ENCODE measurements around the gene CACNA1E.

The CACNA1E gene

GRCh38 chr1:181675091-181675917, 192.0 kb downstream of the CACNA1E start:
- Histone ChIP-seq H3K14ac (ENCODE audit: low read length) (no peak overlapping the region), H4K12ac (ENCODE audit: low read depth, low read length) (no peak overlapping the region), H3K4me3 (ENCODE audit: low read depth, low read length) (no peak overlapping the region), H3K23ac (ENCODE audit: low read length) (no peak overlapping the region), H3K36me3 (ENCODE audit: control insufficient read depth in 1 of 2, insufficient read depth in 2 of 2, low read length in 2 of 2) (no peaks in the 10 kb centered on the region), H4K8ac (ENCODE audit: low read depth, low read length) (no peak overlapping the region), H3K4me2 (ENCODE audit: low read length) (no peak overlapping the region), H3K18ac (ENCODE audit: low read length) (no peak overlapping the region), H3K79me2 (ENCODE audit: control insufficient read depth, insufficient read depth, low read length, poor library complexity) (no peaks in the 10 kb centered on the region), H2AFZ (ENCODE audit: insufficient read depth, low read length, poor library complexity) (no peak overlapping the region), H2AK5ac (ENCODE audit: low read length) (no peak overlapping the region), H2BK120ac (ENCODE audit: insufficient read depth, low read length, poor library complexity) (no peak overlapping the region), H3K9me3 (ENCODE audit: insufficient read depth, low read depth, low read length) (no peaks in the 10 kb centered on the region), H2BK12ac (ENCODE audit: low read length) (no peak overlapping the region), H3K27ac (ENCODE audit: low read depth, low read length) (no peak overlapping the region), H3K79me1 (ENCODE audit: low read length) (no peaks in the 10 kb centered on the region), H3K4me1 (ENCODE audit: control insufficient read depth in 1 of 2, insufficient read depth in 2 of 2, low read length in 2 of 2) (no peaks in the 10 kb centered on the region), H2BK5ac (ENCODE audit: low read depth, low read length, poor library complexity) (no peak overlapping the region), H4K91ac (ENCODE audit: low read depth, low read length) (no peak overlapping the region), H3K4ac (ENCODE audit: low read depth, low read length) (no peak overlapping the region), H3K27me3 (ENCODE audit: insufficient read depth, low read length) (peaks cover 2% of the 10 kb centered on the region), H3K9ac (ENCODE audit: low read length) (no peak overlapping the region)
- DNase-seq: no peak
- no CpG with 5 or more reads among the region's 10 CpGs for WGBS (ENCODE audit: extremely low coverage, insufficient coverage, insufficient read length)

DNA sequence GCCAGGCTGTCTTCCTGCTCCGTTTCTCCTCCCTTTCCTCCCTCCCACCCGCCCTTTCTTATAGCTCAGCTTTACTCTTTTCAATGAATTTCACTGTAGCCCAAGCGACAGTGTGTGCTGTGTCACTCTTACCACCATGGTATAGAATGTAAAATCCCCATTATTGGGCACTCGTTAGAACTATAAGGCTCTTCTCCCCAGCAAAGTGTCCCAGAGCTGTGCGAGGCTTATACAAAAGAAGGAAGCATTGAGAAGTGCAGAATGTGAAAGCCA, 192.5 kb downstream of the CACNA1E start:
- WGBS (ENCODE audit: extremely low coverage, insufficient coverage, insufficient read length): no CpG with 5 or more reads among the region's 5 CpGs
- H4K8ac ChIP-seq (ENCODE audit: low read depth, low read length): no peak overlapping the region

DNA sequence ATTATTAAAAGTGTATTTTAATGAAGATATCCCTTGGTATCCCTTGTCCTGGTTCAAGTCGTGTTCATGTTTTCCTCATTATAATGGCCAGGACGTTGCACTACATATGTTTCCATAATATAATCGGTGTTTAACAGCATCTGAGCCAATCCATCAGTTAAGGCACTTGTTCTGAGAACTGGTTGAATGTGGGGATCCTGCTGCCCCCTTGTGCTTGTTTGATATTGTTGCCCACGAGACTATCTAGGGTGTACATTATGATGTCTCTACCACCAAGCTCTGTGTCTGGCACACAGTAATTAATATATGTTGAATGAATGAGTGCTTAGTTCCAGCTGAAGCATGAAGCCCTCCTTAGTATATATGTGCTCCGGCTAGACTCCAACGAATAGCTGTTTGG, 193.0 kb downstream of the CACNA1E start:
- no peak overlapping the region for H3K4ac ChIP-seq (ENCODE audit: low read depth, low read length)
- H2BK12ac ChIP-seq (ENCODE audit: low read length): no peak overlapping the region
- no peak for DNase-seq
- no peak overlapping the region for H2BK5ac ChIP-seq (ENCODE audit: low read depth, low read length, poor library complexity)
- H3K4me1 ChIP-seq (ENCODE audit: control insufficient read depth in 1 of 2, insufficient read depth in 2 of 2, low read length in 2 of 2): no peaks in the 10 kb centered on the region
- no peak overlapping the region for H4K91ac ChIP-seq (ENCODE audit: low read depth, low read length)
- no peaks in the 10 kb centered on the region for H3K36me3 ChIP-seq (ENCODE audit: control insufficient read depth in 1 of 2, insufficient read depth in 2 of 2, low read length in 2 of 2)
- no peak overlapping the region for H3K9ac ChIP-seq (ENCODE audit: low read length)
- H2AFZ ChIP-seq (ENCODE audit: insufficient read depth, low read length, poor library complexity): no peak overlapping the region
- no peak overlapping the region for H3K27ac ChIP-seq (ENCODE audit: low read depth, low read length)
- no peak overlapping the region for H2BK120ac ChIP-seq (ENCODE audit: insufficient read depth, low read length, poor library complexity)
- no peaks in the 10 kb centered on the region for H3K79me1 ChIP-seq (ENCODE audit: low read length)
- no peak overlapping the region for H2AK5ac ChIP-seq (ENCODE audit: low read length)
- no peak overlapping the region for H3K14ac ChIP-seq (ENCODE audit: low read length)
- H3K4me3 ChIP-seq (ENCODE audit: low read depth, low read length): no peak overlapping the region
- no peak overlapping the region for H3K23ac ChIP-seq (ENCODE audit: low read length)
- no peaks in the 10 kb centered on the region for H3K79me2 ChIP-seq (ENCODE audit: control insufficient read depth, insufficient read depth, low read length, poor library complexity)
- no CpG with 5 or more reads among the region's 6 CpGs for WGBS (ENCODE audit: extremely low coverage, insufficient coverage, insufficient read length)
- no peak overlapping the region for H4K8ac ChIP-seq (ENCODE audit: low read depth, low read length)
- no peak overlapping the region for H3K18ac ChIP-seq (ENCODE audit: low read length)
- H3K27me3 ChIP-seq (ENCODE audit: insufficient read depth, low read length): peaks cover 2% of the 10 kb centered on the region
- no peak overlapping the region for H3K4me2 ChIP-seq (ENCODE audit: low read length)
- no peak overlapping the region for H4K12ac ChIP-seq (ENCODE audit: low read depth, low read length)
- H3K9me3 ChIP-seq (ENCODE audit: insufficient read depth, low read depth, low read length): no peaks in the 10 kb centered on the region

More for the DNA sequence above, 192.5 kb downstream of the CACNA1E start:
- H3K23ac ChIP-seq (ENCODE audit: low read length): no peak overlapping the region
- no peak overlapping the region for H3K27ac ChIP-seq (ENCODE audit: low read depth, low read length)
- no peak overlapping the region for H4K91ac ChIP-seq (ENCODE audit: low read depth, low read length)
- H3K79me1 ChIP-seq (ENCODE audit: low read length): no peaks in the 10 kb centered on the region
- no peak overlapping the region for H2AK5ac ChIP-seq (ENCODE audit: low read length)
- no peak overlapping the region for H3K4me2 ChIP-seq (ENCODE audit: low read length)
- no peaks in the 10 kb centered on the region for H3K9me3 ChIP-seq (ENCODE audit: insufficient read depth, low read depth, low read length)
- H3K79me2 ChIP-seq (ENCODE audit: control insufficient read depth, insufficient read depth, low read length, poor library complexity): no peaks in the 10 kb centered on the region
- no peak overlapping the region for H3K9ac ChIP-seq (ENCODE audit: low read length)
- no peak overlapping the region for H3K14ac ChIP-seq (ENCODE audit: low read length)
- H3K4ac ChIP-seq (ENCODE audit: low read depth, low read length): no peak overlapping the region
- H2AFZ ChIP-seq (ENCODE audit: insufficient read depth, low read length, poor library complexity): no peak overlapping the region
- no peaks in the 10 kb centered on the region for H3K4me1 ChIP-seq (ENCODE audit: control insufficient read depth in 1 of 2, insufficient read depth in 2 of 2, low read length in 2 of 2)
- no peak overlapping the region for H2BK120ac ChIP-seq (ENCODE audit: insufficient read depth, low read length, poor library complexity)
- H3K36me3 ChIP-seq (ENCODE audit: control insufficient read depth in 1 of 2, insufficient read depth in 2 of 2, low read length in 2 of 2): no peaks in the 10 kb centered on the region
- no peak overlapping the region for H4K12ac ChIP-seq (ENCODE audit: low read depth, low read length)
- no peak overlapping the region for H2BK12ac ChIP-seq (ENCODE audit: low read length)
- no peak overlapping the region for H3K4me3 ChIP-seq (ENCODE audit: low read depth, low read length)
- H3K27me3 ChIP-seq (ENCODE audit: insufficient read depth, low read length): peaks cover 2% of the 10 kb centered on the region
- no peak overlapping the region for H3K18ac ChIP-seq (ENCODE audit: low read length)
- no peak overlapping the region for H2BK5ac ChIP-seq (ENCODE audit: low read depth, low read length, poor library complexity)
- DNase-seq: no peak

GRCh38 chr1:181680332-181680731, 197.0 kb downstream of the CACNA1E start:
- no CpG with 5 or more reads among the region's 11 CpGs for WGBS (ENCODE audit: extremely low coverage, insufficient coverage, insufficient read length)
- no peaks in the 10 kb centered on the region for H3K36me3 ChIP-seq (ENCODE audit: control insufficient read depth in 1 of 2, insufficient read depth in 2 of 2, low read length in 2 of 2)
- H3K14ac ChIP-seq (ENCODE audit: low read length): no peak overlapping the region
- no peak for DNase-seq
- no peaks in the 10 kb centered on the region for H3K79me2 ChIP-seq (ENCODE audit: control insufficient read depth, insufficient read depth, low read length, poor library complexity)
- no peaks in the 10 kb centered on the region for H3K79me1 ChIP-seq (ENCODE audit: low read length)
- H3K9ac ChIP-seq (ENCODE audit: low read length): no peak overlapping the region
- H3K4ac ChIP-seq (ENCODE audit: low read depth, low read length): no peak overlapping the region
- H4K91ac ChIP-seq (ENCODE audit: low read depth, low read length): no peak overlapping the region
- no peak overlapping the region for H3K4me2 ChIP-seq (ENCODE audit: low read length)
- H2BK120ac ChIP-seq (ENCODE audit: insufficient read depth, low read length, poor library complexity): no peak overlapping the region
- H2BK5ac ChIP-seq (ENCODE audit: low read depth, low read length, poor library complexity): no peak overlapping the region
- H3K18ac ChIP-seq (ENCODE audit: low read length): no peak overlapping the region
- H3K27me3 ChIP-seq (ENCODE audit: insufficient read depth, low read length): no peaks in the 10 kb centered on the region
- no peak overlapping the region for H3K23ac ChIP-seq (ENCODE audit: low read length)
- no peak overlapping the region for H2BK12ac ChIP-seq (ENCODE audit: low read length)
- H2AFZ ChIP-seq (ENCODE audit: insufficient read depth, low read length, poor library complexity): no peak overlapping the region
- H3K4me1 ChIP-seq (ENCODE audit: control insufficient read depth in 1 of 2, insufficient read depth in 2 of 2, low read length in 2 of 2): no peaks in the 10 kb centered on the region
- H2AK5ac ChIP-seq (ENCODE audit: low read length): no peak overlapping the region
- H4K8ac ChIP-seq (ENCODE audit: low read depth, low read length): no peak overlapping the region
- H4K12ac ChIP-seq (ENCODE audit: low read depth, low read length): no peak overlapping the region
- no peak overlapping the region for H3K4me3 ChIP-seq (ENCODE audit: low read depth, low read length)
- no peak overlapping the region for H3K27ac ChIP-seq (ENCODE audit: low read depth, low read length)
- H3K9me3 ChIP-seq (ENCODE audit: insufficient read depth, low read depth, low read length): no peaks in the 10 kb centered on the region
